Ascending aorta (tissue), 2 donors: ENCODE data around the gene EBF3. TPM values are rescaled to one million over a fixed set of nuclear protein-coding genes. Genes with fewer than 3 reads are reported as not detected.

Source experiments
- DNase-seq, 2 donors: peaks; one replicate each; pipeline ENCODE4 v3.0.0-alpha.2; 2019; ENCODE audit warnings: low spot score in 2 of 2
- H3K27ac ChIP-seq, 2 donors: fragments of 200-600 bp; sonication (generic); one replicate each; pipeline ENCODE4 v1.5.1; 2016 to 2017; ENCODE audit warnings: mild to moderate bottlenecking in 1 of 2
- H3K27me3 ChIP-seq: fragments of 200-600 bp; sonication (generic); one replicate; pipeline ENCODE4 v1.5.1; 2017
- H3K36me3 ChIP-seq, 2 donors: fragments of 200-600 bp; sonication (generic); one replicate each; pipeline ENCODE4 v1.5.1; 2016
- H3K4me1 ChIP-seq, 2 donors: fragments of 200-600 bp; sonication (generic); one replicate each; pipeline ENCODE4 v1.5.1; 2016 to 2017; ENCODE audit warnings: mild to moderate bottlenecking in 1 of 2
- H3K4me3 ChIP-seq, 2 donors: fragments of 200-600 bp; sonication (generic); one replicate each; pipeline ENCODE4 v1.5.1; 2016 to 2017; ENCODE audit warnings: mild to moderate bottlenecking in 1 of 2
- H3K9me3 ChIP-seq, 2 donors: fragments of 200-600 bp; sonication (generic); one replicate each; pipeline ENCODE4 v1.5.1; 2016
- intact Hi-C: fragments of 100-400 bp; cut with DNase I; formaldehyde crosslinking; loops from one replicate; pipeline ENCODE4 v1.15.1; 2023
- total RNA-seq: library from RNA; depleted of rRNA; stranded (reverse); fragments of >200 nt; gene quantifications from one replicate; pipeline ENCODE4 v1.1.0, GENCODE V29; 2016
- TF ChIP-seq, protein P1 (sequence below), 3 experiments: fragments of 200-600 bp in 2 of 3; fragments of 450-650 bp in 1 of 3; sonication (generic) in 2 of 3; IDR thresholded peaks; one replicate each; pipeline ENCODE4 v1.5.1; 2016 to 2019; ENCODE audit warnings: antibody characterized with exemption in 3 of 3, mild to moderate bottlenecking in 1 of 3, moderate library complexity in 1 of 3

Gene EBF3
- total RNA-seq, 1 donor from 2014 or later, result 20.2 TPM

GRCh38 chr10:129833468-129833950, 130.6 kb downstream of the EBF3 start:
- H3K4me3 ChIP-seq, result no peak overlapping the region
- no peaks in the 10 kb centered on the region for H3K4me1 ChIP-seq
- TF ChIP-seq, protein P1, sequence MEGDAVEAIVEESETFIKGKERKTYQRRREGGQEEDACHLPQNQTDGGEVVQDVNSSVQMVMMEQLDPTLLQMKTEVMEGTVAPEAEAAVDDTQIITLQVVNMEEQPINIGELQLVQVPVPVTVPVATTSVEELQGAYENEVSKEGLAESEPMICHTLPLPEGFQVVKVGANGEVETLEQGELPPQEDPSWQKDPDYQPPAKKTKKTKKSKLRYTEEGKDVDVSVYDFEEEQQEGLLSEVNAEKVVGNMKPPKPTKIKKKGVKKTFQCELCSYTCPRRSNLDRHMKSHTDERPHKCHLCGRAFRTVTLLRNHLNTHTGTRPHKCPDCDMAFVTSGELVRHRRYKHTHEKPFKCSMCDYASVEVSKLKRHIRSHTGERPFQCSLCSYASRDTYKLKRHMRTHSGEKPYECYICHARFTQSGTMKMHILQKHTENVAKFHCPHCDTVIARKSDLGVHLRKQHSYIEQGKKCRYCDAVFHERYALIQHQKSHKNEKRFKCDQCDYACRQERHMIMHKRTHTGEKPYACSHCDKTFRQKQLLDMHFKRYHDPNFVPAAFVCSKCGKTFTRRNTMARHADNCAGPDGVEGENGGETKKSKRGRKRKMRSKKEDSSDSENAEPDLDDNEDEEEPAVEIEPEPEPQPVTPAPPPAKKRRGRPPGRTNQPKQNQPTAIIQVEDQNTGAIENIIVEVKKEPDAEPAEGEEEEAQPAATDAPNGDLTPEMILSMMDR (IDR thresholded peaks at IDR 0.05), result no peak
- no peaks in the 10 kb centered on the region for H3K36me3 ChIP-seq
- DNase-seq, result no peak
- H3K27me3 ChIP-seq, result no peaks in the 10 kb centered on the region
- intact Hi-C loops, result no loop called here
- H3K27ac ChIP-seq, result no peak overlapping the region
- H3K9me3 ChIP-seq, result no peaks in the 10 kb centered on the region

GRCh38 chr10:129832573-129833467, 131.3 kb downstream of the EBF3 start:
- intact Hi-C loops, result no loop called here
- Histone ChIP-seq H3K4me3 (no peak overlapping the region), H3K4me1 (no peaks in the 10 kb centered on the region), H3K27ac (no peak overlapping the region), H3K9me3 (no peaks in the 10 kb centered on the region), H3K36me3 (no peaks in the 10 kb centered on the region), H3K27me3 (no peaks in the 10 kb centered on the region)
- no peak for DNase-seq
- TF ChIP-seq, protein P1 (IDR thresholded peaks at IDR 0.05), result no peak

DNA sequence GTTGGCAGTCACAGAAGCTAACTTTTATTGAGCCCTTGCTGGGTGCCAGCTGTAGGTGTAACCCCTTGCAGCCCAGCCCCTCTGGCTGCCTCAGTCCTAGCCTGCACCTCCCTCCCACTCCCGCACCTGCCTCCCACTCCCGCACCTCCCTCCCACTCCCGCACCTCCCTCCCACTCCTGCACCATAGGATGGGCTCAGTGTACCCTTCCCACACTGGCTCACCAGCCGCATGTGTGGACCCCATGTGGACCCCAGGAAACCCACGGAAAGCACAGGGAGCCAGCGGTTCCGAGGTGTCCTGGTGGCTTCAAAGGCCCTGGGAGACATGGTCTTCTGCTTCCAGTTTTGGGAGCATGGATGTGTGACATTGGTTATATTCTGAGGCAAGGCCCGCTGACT, 132.9 kb downstream of the EBF3 start:
- Histone ChIP-seq H3K27me3 (no peaks in the 10 kb centered on the region), H3K4me1 (no peaks in the 10 kb centered on the region), H3K4me3 (no peak overlapping the region), H3K27ac (no peak overlapping the region), H3K9me3 (no peaks in the 10 kb centered on the region), H3K36me3 (no peaks in the 10 kb centered on the region)
- TF ChIP-seq, protein P1 (IDR thresholded peaks at IDR 0.05), result no peak
- DNase-seq, result no peak
- intact Hi-C loops, result no loop called here

- DNase-seq, result no peak
- H3K27ac ChIP-seq, result no peak overlapping the region
- H3K4me1 ChIP-seq, result no peaks in the 10 kb centered on the region
- TF ChIP-seq, protein P1 (IDR thresholded peaks at IDR 0.05), result no peak
- no peaks in the 10 kb centered on the region for H3K9me3 ChIP-seq
- intact Hi-C loops, result no loop called here
- no peak overlapping the region for H3K4me3 ChIP-seq
- no peaks in the 10 kb centered on the region for H3K36me3 ChIP-seq
- no peaks in the 10 kb centered on the region for H3K27me3 ChIP-seq
These were observed 138.2 kb downstream of the EBF3 start for GRCh38 chr10:129825826-129826225.

GRCh38 chr10:129825221-129825620, 138.9 kb downstream of the EBF3 start:
- H3K27me3 ChIP-seq, result no peaks in the 10 kb centered on the region
- no peaks in the 10 kb centered on the region for H3K36me3 ChIP-seq
- no peaks in the 10 kb centered on the region for H3K9me3 ChIP-seq
- no peak overlapping the region for H3K4me3 ChIP-seq
- intact Hi-C loops, result no loop called here
- H3K4me1 ChIP-seq, result no peaks in the 10 kb centered on the region
- DNase-seq, result no peak
- H3K27ac ChIP-seq, result no peak overlapping the region
- TF ChIP-seq, protein P1 (IDR thresholded peaks at IDR 0.05), result no peak
